ENCODE results near the gene DDX20. TPM values are rescaled to one million over a fixed set of nuclear protein-coding genes. Genes with fewer than 3 reads are reported as not detected.

DDX20 gene, protein sequence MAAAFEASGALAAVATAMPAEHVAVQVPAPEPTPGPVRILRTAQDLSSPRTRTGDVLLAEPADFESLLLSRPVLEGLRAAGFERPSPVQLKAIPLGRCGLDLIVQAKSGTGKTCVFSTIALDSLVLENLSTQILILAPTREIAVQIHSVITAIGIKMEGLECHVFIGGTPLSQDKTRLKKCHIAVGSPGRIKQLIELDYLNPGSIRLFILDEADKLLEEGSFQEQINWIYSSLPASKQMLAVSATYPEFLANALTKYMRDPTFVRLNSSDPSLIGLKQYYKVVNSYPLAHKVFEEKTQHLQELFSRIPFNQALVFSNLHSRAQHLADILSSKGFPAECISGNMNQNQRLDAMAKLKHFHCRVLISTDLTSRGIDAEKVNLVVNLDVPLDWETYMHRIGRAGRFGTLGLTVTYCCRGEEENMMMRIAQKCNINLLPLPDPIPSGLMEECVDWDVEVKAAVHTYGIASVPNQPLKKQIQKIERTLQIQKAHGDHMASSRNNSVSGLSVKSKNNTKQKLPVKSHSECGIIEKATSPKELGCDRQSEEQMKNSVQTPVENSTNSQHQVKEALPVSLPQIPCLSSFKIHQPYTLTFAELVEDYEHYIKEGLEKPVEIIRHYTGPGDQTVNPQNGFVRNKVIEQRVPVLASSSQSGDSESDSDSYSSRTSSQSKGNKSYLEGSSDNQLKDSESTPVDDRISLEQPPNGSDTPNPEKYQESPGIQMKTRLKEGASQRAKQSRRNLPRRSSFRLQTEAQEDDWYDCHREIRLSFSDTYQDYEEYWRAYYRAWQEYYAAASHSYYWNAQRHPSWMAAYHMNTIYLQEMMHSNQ
- 6.1 TPM for total RNA-seq

GRCh38 chr1:111755331-111756123, at the start of gene DDX20:
Gene DDX20, plus strand, starts transcription at chr1:111755901. Its CDS starts 24 bp downstream, at chr1:111755925.
- peak; percentile 98 for ATAC-seq

- no peak for ATAC-seq
Observed at GRCh38 chr1:111706921-111707320, 48.8 kb upstream of the DDX20 start.

DNA sequence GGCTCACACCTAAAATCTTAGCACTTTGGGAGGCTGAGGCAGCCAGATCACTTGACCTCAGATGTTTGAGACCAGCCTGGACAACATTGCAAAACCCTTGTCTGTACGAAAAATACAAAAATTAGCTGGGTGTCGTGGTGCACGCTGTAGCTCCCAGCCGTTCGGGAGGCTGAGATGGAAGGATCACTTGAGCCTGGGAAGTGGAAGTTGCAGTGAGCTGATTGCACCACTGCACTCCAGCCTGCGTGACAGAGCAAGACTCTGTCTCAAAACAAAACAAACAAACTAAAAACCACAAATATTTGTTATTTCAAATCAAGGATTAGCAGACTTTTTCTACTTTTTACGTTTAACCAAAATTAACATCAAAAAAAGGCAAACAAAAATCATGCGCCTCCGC, 47.8 kb upstream of the DDX20 start:
- ATAC-seq = no peak

DNA sequence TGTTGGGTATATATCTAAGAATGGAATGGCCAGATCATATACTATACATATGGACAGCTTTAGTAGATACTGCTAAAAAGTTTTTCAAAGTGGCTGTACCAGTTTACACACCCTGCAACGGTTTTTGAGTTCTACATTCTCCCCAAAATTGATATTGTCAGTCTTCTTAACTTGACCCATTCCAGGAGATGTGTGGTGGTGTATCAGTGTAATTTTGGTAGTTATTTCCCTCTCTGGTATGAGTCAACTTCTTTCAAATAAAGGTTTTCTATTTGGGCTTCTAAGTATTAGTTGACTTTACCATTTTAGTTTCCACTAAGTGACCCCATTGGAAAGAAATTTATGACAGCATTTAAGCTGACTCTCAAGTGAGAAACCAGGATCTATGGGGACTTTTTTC, 45.7 kb upstream of the DDX20 start:
- ATAC-seq = no peak

DNA sequence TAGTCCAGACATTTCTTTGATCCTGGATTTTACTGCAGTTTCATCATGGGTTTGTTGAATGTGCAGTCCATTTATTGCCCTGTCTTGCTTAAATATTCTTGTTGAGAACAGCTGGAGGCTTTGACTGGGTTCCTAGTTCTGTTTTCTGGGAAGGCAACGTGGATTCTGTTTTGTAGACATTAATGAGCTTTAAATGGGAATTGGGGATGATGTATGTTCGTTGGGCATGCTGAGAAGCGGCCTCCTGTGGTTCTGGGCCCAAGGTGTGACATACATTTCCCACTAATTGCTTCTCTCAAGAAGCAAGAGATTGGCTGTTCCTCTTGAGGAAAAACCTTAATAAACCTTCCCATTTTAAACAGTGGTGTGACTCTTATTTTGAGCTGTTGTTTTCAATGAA, 39.4 kb upstream of the DDX20 start:
- no peak for ATAC-seq

DNA sequence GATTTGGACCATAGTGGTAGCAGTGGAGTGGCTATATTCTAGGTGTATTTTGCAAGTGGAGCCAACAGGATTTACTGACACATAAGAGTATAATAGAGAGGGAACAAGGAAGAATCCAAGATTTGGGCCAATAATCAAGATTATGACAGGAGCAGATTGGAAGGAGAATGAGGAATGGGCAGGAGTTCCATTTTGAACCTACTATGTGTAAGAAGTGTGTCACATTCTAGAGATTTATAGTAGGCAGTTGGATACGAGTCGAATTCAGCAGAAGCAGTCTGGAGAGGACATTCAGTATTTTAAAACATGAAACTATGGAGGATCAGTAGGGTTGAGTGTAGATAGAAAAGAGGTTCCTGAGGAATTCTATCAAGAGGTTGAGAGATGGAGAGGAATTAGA, 38.3 kb upstream of the DDX20 start:
- ATAC-seq = no peak

DNA sequence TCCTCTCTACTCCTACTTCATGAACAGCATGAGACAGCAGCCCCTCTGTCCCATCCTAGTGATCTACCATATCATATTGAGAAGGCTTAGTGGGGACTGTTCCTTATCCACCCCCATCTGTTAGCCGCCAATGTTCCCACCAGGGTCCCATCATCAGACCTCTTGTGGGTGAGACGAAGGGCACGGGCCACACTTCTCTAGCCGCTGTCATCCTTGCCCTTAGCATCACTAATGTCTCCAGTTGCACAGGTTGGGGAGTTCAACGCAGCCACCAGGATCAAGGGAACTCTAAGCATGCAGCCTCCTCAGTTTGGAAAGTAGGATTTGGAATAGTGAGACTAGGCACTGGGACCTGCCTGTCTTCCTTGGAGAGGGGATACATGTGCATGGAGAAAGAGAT, 36.6 kb upstream of the DDX20 start:
- no peak for ATAC-seq

- peak; percentile 69 for ATAC-seq
Observed at GRCh38 chr1:111719674-111720132, 36.0 kb upstream of the DDX20 start.

- peak; percentile 36 for ATAC-seq
Observed at GRCh38 chr1:111720274-111720976, 35.3 kb upstream of the DDX20 start.

- ATAC-seq = peak; percentile 4
Observed at GRCh38 chr1:111720977-111721786, 34.5 kb upstream of the DDX20 start.

DNA sequence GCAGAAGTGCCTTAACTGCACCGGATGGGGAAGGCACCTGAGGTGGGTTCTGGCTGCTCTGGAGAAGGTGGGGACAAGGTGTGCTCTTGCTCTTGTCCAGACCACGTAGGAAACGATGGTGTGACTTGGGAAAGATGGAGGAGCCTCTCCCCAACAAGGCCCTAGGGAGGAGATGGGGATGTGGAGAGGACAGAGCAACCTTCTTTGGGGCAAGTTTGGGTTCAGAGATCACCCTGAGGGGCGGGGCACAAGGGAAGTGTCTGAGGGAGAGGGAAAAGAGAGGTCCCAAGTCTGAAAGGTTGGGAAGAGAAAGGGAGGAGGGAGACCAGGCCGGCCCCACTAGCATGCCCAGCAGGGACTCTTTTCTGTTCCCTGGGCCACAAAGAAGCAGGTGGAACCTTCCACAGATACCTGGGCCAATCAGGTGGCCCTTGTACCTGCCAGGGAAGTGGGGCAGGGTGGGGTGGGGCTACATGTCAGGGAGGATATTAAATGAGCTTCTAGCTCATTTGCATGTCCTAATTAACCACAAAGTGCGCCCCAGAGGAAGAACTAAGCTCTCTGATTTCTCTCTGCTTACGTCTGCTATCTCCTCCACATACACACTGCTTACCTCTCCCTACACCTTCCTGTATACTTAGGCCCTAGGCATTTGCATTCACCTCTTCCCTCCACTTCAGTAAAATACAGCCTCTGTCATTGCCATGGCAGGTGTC, 32.5 kb upstream of the DDX20 start:
- peak; percentile 26 for ATAC-seq

- ATAC-seq = peak; percentile 63
Observed at GRCh38 chr1:111723871-111724270, 31.8 kb upstream of the DDX20 start.

- no peak for ATAC-seq
Observed at GRCh38 chr1:111725192-111725591, 30.5 kb upstream of the DDX20 start.

GRCh38 chr1:111727056-111727455, 28.6 kb upstream of the DDX20 start:
- ATAC-seq = no peak

DNA sequence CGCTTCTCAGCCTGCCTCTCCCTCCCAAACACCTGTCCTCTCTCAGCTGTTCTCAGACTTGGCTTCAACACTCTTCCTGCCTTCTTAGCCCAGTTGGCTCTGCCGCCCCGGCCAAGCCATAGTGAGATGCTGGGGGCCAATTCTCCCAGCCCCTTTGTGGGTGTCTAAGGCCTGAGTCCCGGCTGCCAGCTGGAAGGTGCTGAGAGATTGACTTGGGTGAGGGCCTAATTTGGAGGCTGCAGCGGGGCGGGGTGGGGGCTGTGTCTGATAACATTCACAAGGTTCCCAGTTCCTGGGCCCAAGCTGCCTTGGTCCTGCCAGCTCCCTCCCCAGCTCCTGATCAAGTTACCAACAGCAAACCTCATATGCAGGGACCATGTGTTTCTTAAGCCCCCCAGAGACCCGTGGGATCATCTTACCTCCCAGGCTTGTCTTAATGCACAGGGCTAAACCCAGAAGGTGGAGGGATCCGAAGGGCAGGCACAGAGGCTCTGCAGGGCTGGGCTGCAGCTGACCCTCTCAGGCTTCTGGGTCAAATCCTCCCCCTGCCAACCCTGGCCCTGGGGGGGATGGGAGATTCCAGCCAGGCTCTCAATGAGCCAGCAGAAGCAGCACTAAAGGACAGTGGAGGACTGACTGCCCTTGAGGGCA, 26.3 kb upstream of the DDX20 start:
- ATAC-seq = no peak

GRCh38 chr1:111729946-111730681, 25.6 kb upstream of the DDX20 start:
- ATAC-seq = no peak

DNA sequence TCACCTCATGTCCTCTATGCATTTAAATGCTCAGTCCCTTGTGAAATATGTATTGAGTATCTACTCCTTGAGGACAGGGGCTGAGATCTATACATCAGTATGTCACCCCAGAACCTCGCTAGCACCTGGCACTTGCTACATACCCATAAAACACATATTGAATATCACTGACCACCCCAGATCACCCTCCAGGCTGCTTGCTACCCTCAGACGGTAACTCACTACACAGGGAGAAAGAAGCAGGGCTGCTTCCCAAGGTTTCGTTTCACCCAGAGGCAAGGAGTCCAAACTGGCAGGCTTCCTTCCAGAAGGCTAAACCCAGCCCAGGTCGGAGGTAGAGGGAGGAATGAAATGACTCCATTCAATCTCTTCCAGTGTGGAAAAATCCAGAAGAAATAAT, 25.0 kb upstream of the DDX20 start:
- no peak for ATAC-seq

DNA sequence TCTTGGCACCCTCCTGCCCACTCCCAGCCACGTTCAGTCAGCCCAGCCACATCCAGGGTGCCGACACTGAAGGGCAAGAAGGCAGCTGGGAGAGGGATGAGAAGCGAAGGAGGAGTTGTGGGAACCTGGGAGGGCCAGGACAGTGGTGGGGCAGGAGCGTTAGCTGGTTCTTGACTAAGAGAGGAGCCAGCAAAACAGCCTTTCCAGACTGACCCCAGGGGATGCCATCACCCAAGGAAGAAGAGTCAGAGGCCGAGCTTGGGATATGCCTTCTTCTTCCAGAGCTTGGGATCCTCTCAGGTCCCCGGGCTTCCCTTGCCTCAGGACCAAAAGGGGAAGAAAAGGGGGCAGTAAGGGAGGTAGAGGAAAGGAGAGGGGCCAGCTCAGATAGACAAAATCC, 23.7 kb upstream of the DDX20 start:
- no peak for ATAC-seq

DNA sequence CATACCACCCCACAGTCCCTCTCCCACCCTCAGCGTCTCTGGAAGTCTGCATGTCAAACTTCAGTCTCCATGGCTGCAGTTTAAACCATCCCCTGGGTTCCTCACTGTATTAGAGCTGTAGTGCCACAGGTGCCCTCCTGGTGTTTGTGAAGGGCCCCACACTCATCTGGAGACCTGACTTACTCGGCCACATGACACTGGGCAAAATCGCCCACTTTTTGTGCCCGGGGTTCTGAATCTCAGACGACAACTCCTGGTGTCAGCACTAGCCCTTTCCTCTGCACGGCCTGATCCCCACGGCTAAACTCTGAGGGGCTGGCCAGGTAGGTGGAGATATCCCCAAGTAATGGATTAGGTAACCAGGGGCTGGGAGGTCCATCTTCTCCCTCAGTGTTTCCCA, 23.0 kb upstream of the DDX20 start:
- ATAC-seq = no peak
